Ishikawa (cell line): ENCODE results near the gene CLNK.
A peak's percentile ranks its signal among the peaks of the same experiment; 100 is the strongest.

Experiments
- CEBPB ChIP-seq: IDR thresholded peaks from 2 replicates; pipeline ENCODE4 v1.6.1; 2012
- CREB1 ChIP-seq: IDR thresholded peaks from 2 replicates; pipeline ENCODE4 v1.6.1; 2012; ENCODE audit warnings: low read depth
- EGR1 ChIP-seq: IDR thresholded peaks from 2 replicates; pipeline ENCODE4 v1.6.1; 2012
- EP300 ChIP-seq: IDR thresholded peaks from 2 replicates; pipeline ENCODE4 v1.6.1; 2012; ENCODE audit warnings: borderline replicate concordance
- FOXM1 ChIP-seq: IDR thresholded peaks from 2 replicates; pipeline ENCODE4 v1.6.1; 2012; ENCODE audit warnings: low read depth, borderline replicate concordance
- NFIC ChIP-seq: IDR thresholded peaks from 2 replicates; pipeline ENCODE4 v1.6.1; 2012
- RAD21 ChIP-seq: IDR thresholded peaks from 2 replicates; pipeline ENCODE4 v1.6.1; 2012; ENCODE audit warnings: low read depth
- REST ChIP-seq: IDR thresholded peaks from 2 replicates; pipeline ENCODE4 v1.6.1; 2012; ENCODE audit warnings: low read depth, mild to moderate bottlenecking
- TAF1 ChIP-seq: IDR thresholded peaks from 2 replicates; pipeline ENCODE4 v1.6.1; 2012; ENCODE audit warnings: low read depth, mild to moderate bottlenecking
- TCF12 ChIP-seq: IDR thresholded peaks from 2 replicates; pipeline ENCODE4 v1.6.1; 2012; ENCODE audit warnings: low read depth
- TEAD4 ChIP-seq: IDR thresholded peaks from 2 replicates; pipeline ENCODE4 v1.6.1; 2012
- USF1 ChIP-seq: IDR thresholded peaks from 2 replicates; pipeline ENCODE4 v1.6.1; 2012
- YY1 ChIP-seq: IDR thresholded peaks from 2 replicates; pipeline ENCODE4 v1.6.1; 2012; ENCODE audit warnings: low read depth
- ZBTB7A ChIP-seq: IDR thresholded peaks from 2 replicates; pipeline ENCODE4 v1.6.1; 2012; ENCODE audit warnings: low read depth
- TF ChIP-seq, protein P1 (sequence below): IDR thresholded peaks from 2 replicates; pipeline ENCODE4 v1.6.1; 2012

Gene CLNK

DNA sequence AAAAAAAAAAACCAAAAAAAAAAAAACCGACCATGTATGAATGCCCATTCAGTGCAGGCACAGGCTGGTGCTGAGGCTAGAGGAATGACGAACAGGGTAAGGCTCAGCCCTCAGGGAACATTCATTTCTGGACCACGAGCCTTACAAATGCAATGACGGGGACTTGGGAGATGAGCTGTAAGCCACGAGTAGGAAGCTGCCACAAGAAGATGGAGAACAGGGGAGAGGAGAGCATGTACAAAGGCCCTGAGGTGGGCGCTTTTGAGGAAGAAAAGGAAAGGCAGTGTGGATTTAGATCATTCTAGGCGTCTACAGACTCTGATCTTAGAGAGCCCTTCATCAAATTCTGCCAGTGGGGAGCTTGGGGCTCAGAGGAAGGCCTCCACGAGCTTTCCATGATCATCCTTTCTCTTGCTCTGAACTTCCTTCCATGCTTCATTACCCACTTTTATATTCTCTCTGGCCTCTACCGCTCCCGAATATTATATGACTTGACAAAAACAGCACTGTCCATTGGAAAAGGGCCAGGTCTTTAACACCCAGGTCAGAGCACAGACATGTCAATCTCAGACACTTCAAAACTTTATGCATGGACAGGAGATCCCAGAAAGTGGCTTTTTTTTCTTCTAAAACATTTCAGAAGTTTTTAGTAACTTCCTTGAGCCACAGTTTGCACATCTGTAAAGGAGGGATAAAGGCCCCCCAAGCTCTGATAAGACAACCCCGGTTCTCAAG, 224.1 kb downstream of the CLNK start:
- TF ChIP-seq CREB1 (no peak), NFIC (no peak), USF1 (no peak), FOXM1 (no peak), TAF1 (no peak), CEBPB (no peak), TEAD4 (no peak), REST (no peak), EP300 (no peak), EGR1 (no peak), TCF12 (no peak), RAD21 (no peak), YY1 (no peak)

DNA sequence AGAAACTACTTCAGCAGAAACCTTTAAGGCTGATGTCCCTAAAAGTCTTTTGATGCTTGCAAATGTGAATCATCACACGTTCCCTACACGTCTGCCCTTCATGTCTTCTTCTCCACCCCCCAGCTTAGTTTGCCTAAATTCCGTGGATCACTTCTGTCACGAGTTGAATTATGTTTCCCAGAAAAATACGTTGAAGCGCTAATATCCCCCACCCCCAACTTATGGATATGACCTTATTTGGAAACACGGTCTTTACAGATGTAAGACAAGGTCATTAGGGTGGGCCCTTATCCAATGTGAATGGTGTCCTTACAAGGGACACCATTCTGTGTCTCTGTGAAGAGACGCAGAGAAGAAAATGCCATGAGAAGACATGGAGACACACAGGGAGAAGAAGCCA, 225.3 kb downstream of the CLNK start:
- TF ChIP-seq USF1 (no peak), FOXM1 (no peak), CREB1 (no peak), ZBTB7A (no peak), NFIC (no peak), EGR1 (no peak), YY1 (no peak), RAD21 (no peak)

GRCh38 chr4:10458177-10458576, 226.4 kb downstream of the CLNK start:
- TF ChIP-seq, protein P1, sequence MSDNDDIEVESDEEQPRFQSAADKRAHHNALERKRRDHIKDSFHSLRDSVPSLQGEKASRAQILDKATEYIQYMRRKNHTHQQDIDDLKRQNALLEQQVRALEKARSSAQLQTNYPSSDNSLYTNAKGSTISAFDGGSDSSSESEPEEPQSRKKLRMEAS = no peak
- TF ChIP-seq NFIC (no peak), EGR1 (no peak), CREB1 (no peak), TEAD4 (no peak), USF1 (no peak)

GRCh38 chr4:10457255-10457801, 227.2 kb downstream of the CLNK start, which contains the start of gene ZNF518B:
TSS of gene ZNF518B (minus strand) at chr4:10457426. CDS start at chr4:10446328, 11,098 bp downstream.
- TF ChIP-seq FOXM1 = no peak
- 0 out of 2 replicates have a peak, but pooled peaks have one; percentile 13 for TF ChIP-seq EGR1

DNA sequence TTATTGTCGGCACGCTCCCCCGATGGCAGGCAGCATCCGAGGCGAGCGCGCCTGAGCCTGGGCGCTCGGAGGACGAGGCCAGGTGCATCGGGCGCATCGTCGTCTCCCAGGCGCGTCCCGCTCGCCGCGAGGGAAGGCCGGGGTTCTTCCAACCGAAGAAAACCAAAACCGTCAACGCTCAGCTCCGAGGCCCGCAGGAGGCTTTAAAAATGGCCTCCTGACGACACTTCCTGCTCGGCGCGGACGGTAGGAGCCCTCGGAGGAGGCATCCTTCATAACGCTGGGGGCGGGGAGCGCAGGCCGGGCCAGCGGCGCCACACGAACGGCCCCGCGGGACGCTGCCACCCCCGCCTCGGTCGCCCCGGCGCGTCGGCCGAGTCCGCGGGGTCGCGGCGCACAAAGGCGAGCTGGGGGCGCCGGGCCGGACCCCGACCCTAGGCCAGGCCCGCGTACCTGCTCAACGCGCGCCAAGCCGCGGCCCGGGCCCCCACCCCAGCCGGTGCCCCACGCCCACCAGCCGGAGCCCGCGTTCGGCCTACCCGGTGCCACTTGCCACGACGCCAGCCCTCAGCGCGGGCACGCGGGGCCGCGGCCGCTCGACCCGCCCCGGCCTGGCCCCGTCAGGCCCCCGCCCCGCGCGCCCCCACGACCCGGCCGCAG, 227.8 kb downstream of the CLNK start:
- TF ChIP-seq, protein P1 = 0 out of 2 replicates have a peak, but pooled peaks have one; percentile 37
- peak; percentile 75 for TF ChIP-seq YY1
- TF ChIP-seq REST = no peak

DNA sequence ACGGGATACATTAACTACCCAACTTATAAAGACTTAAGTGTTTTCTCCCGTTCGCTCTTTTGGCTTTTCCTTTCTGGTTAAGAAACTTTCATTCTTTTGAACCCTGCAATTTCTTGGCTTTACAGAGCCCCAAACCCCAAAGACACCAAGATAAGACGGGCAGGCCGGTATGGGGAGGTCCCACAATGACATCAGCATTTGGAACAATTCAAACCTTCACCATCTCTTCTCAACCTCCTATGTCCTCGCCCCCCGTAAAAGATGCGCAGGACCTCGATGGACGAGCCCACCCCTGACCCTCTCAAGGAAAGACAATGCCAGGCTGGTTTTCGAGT, 228.3 kb downstream of the CLNK start:
- TF ChIP-seq YY1 = no peak
- no peak for TF ChIP-seq TCF12
- TF ChIP-seq EP300 = no peak
- no peak for TF ChIP-seq EGR1
- no peak for TF ChIP-seq USF1
- no peak for TF ChIP-seq TAF1
- no peak for TF ChIP-seq ZBTB7A
- no peak for TF ChIP-seq RAD21
